ENCODE results near the gene CEP85L.

CEP85L gene

GRCh38 chr6:118618676-118619377 lies 32.6 kb downstream of the CEP85L start:
- DNase-seq, result peak; percentile 49 to 54

GRCh38 chr6:118617417-118617816 lies 34.0 kb downstream of the CEP85L start:
- no peak for DNase-seq

GRCh38 chr6:118611334-118611733 lies 40.1 kb downstream of the CEP85L start:
- DNase-seq, result no peak

- DNase-seq, result no peak
Observed at GRCh38 chr6:118606858-118607257, 44.5 kb downstream of the CEP85L start.

- DNase-seq, result peak; percentile 10 to 22
Observed at GRCh38 chr6:118606268-118606667, 45.1 kb downstream of the CEP85L start.

GRCh38 chr6:118603372-118603771 lies 48.0 kb downstream of the CEP85L start:
- DNase-seq, result no peak

GRCh38 chr6:118602300-118602699 lies 49.1 kb downstream of the CEP85L start:
- no peak for DNase-seq

GRCh38 chr6:118598324-118598723 lies 53.1 kb downstream of the CEP85L start:
- DNase-seq, result no peak

- no peak for DNase-seq
Observed at GRCh38 chr6:118597636-118598035, 53.8 kb downstream of the CEP85L start.

GRCh38 chr6:118596774-118597320 lies 54.5 kb downstream of the CEP85L start:
- DNase-seq, result no peak

GRCh38 chr6:118594877-118595276 lies 56.5 kb downstream of the CEP85L start:
- DNase-seq, result peak; percentile 78 to 86

GRCh38 chr6:118591897-118592296 lies 59.5 kb downstream of the CEP85L start:
- DNase-seq, result no peak

GRCh38 chr6:118589649-118590365 lies 61.6 kb downstream of the CEP85L start:
- DNase-seq, result no peak

- no peak for DNase-seq
Observed at GRCh38 chr6:118589186-118589585, 62.2 kb downstream of the CEP85L start.

- no peak for DNase-seq
Observed at GRCh38 chr6:118588626-118589025, 62.8 kb downstream of the CEP85L start.

GRCh38 chr6:118586746-118587485 lies 64.5 kb downstream of the CEP85L start:
- no peak for DNase-seq

- DNase-seq, result no peak
Observed at GRCh38 chr6:118584911-118585310, 66.5 kb downstream of the CEP85L start.

GRCh38 chr6:118581489-118581959 lies 69.9 kb downstream of the CEP85L start:
- DNase-seq, result peak; percentile 17 to 45

- peak; percentile 90 to 91 for DNase-seq
Observed at GRCh38 chr6:118580585-118581419, 70.6 kb downstream of the CEP85L start.

- no peak for DNase-seq
Observed at GRCh38 chr6:118579786-118580185, 71.6 kb downstream of the CEP85L start.

GRCh38 chr6:118578617-118579016 lies 72.8 kb downstream of the CEP85L start:
- DNase-seq, result no peak

- DNase-seq, result peak; percentile 58 to 77
Observed at GRCh38 chr6:118577972-118578371, 73.4 kb downstream of the CEP85L start.

Data from Kasumi-1 (cell line).